ENCODE data around the gene LIPC. TPM values are rescaled to one million over a fixed set of nuclear protein-coding genes. Genes with fewer than 3 reads are reported as not detected.

Gene LIPC
- total RNA-seq (2013; cell fraction: nucleolus; rRNA removed), result 2.2 and 2.5 TPM in 2 replicates
- total RNA-seq (2014; rRNA removed) (0.11 and 0.23 TPM in 2 replicates), total RNA-seq (2014; rRNA removed; fragmentation: Illumina TruSeq; extraction: Trizol) (0.28 and 0.31 TPM in 2 replicates), total RNA-seq (2021) (0.18 TPM in 1 of 2 replicates, not detected in the other), polyA plus RNA-seq (2011; rRNA removed) (0.07 and 0.10 TPM in 2 replicates), polyA plus RNA-seq (2014; fragmentation: Illumina TruSeq; extraction: Trizol) (0.16 TPM in 1 of 2 replicates, not detected in the other), polyA plus RNA-seq (2014; fragmentation: Nextera tagmentation; extraction: Ambion mirVana) (under 1 TPM; 0.06 to 0.09 TPM), polyA plus RNA-seq (2014; rRNA removed) (0.14 and 0.18 TPM in 2 replicates), polyA plus RNA-seq (2016; fragmentation: Nextera tagmentation; extraction: Ambion mirVana) (under 1 TPM in 1 of 2 experiments, not detected in 1; 0.07 TPM), polyA minus RNA-seq (2011; rRNA and poly(A)+ RNA removed) (0.21 TPM in 1 of 2 replicates, not detected in the other), Bru-seq, nascent RNA (percentile 29 among the genes with signal in this experiment), BruChase-seq, experiment 1, labeled RNA remaining after a 6-hour chase (percentile 27 among the genes with signal in this experiment), BruChase-seq, experiment 2, labeled RNA remaining after a 2-hour chase (percentile 24 among the genes with signal in this experiment)
- not detected for polyA plus RNA-seq (2011; ENCODE audit: low read depth)
- polyA plus RNA-seq (2011; cell fraction: cytosol; rRNA removed), result 0.18 and 0.21 TPM in 2 replicates
- 0.15 and 0.34 TPM in 2 replicates for polyA plus RNA-seq (2011; cell fraction: nucleus; rRNA removed)
- 0.15 and 0.24 TPM in 2 replicates for polyA plus RNA-seq (2012)
- polyA minus RNA-seq (2011; cell fraction: cytosol; rRNA and poly(A)+ RNA removed), result not detected in 2 replicates
- 0.60 TPM in 1 of 2 replicates, not detected in the other for polyA minus RNA-seq (2011; cell fraction: nucleus; rRNA and poly(A)+ RNA removed)
- long read RNA-seq, experiment 1, result 0 reads
- long read RNA-seq, experiment 2, partial matches to known transcripts, result 0 of 2 reads
- long read RNA-seq, experiment 2, other reads (novel, unspliced or antisense), result 2 of 2 reads

GRCh38 chr15:58431221-58432149 lies at the start of gene LIPC:
LIPC (plus strand) TSS chr15:58431991; CDS start chr15:58432033, 42 bp downstream.
- RAD21 ChIA-PET (ENCODE audit: unreplicated experiment), result interaction anchor here (0.7 to 1.3 kb wide), 2 partner anchors 10 to 319 kb away, joined by 3 read pairs; no protein-coding TSS in a partner anchor
- no peak within 1 kb of the TSS for H3K9ac ChIP-seq (ENCODE audit: control insufficient read depth, insufficient read depth, low read length)
- H3K4me1 ChIP-seq (ENCODE audit: control insufficient read depth, insufficient read depth, low read length), result no peaks in the 10 kb centered on the region
- no peaks in the 10 kb centered on the region for H3K36me3 ChIP-seq (ENCODE audit: control insufficient read depth in 2 of 2, insufficient read depth in 2 of 2, low read length in 1 of 2)
- no peaks in the 10 kb centered on the region for H3K27me3 ChIP-seq (replicated peaks in 1 of 2; ENCODE audit: control insufficient read depth in 2 of 2, insufficient read depth in 2 of 2, low read length in 1 of 2)
- DNase-seq (ENCODE audit: low read depth, low spot score) (no peak), ATAC-seq (no peak), FAIRE-seq (no peak)
- no peak within 1 kb of the TSS for H3K4me2 ChIP-seq (ENCODE audit: control insufficient read depth, insufficient read depth)
- H4K20me1 ChIP-seq (ENCODE audit: control insufficient read depth, insufficient read depth), result no peaks in the 10 kb centered on the region
- POLR2A ChIA-PET, result no interaction called here
- SMC1A ChIA-PET (ENCODE audit: uncharacterized antibody, unreplicated experiment), result interaction anchor here (1.0 kb wide), 1 partner anchor 27 kb away, joined by 3 read pairs; no protein-coding TSS in a partner anchor
- no peaks in the 10 kb centered on the region for H3K79me2 ChIP-seq (ENCODE audit: control insufficient read depth, insufficient read depth, low read length)
- H3K27ac ChIP-seq (ENCODE audit: control insufficient read depth, insufficient read depth), result no peak within 1 kb of the TSS
- in situ Hi-C loops (cut with MboI) (no loop called here), intact Hi-C loops (cut with micrococcal nuclease; ENCODE audit: unreplicated experiment) (no loop called here)
- H3K9me3 ChIP-seq (replicated peaks; ENCODE audit: control insufficient read depth, insufficient read depth, low read length), result no peaks in the 10 kb centered on the region
- CTCF ChIA-PET, result interaction anchor here (0.6 kb wide), 1 partner anchor 1132 kb away, joined by 3 read pairs; no protein-coding TSS in a partner anchor
- BruUV-seq (replicated peaks), result no TSS peak
- H3K4me3 ChIP-seq, result no peak within 1 kb of the TSS
- 45% methylated on average over 10 of the region's 10 CpGs for WGBS (ENCODE audit: insufficient coverage, insufficient replicate concordance, low lambda C conversion rate, missing lambda C conversion rate)
- H2AFZ ChIP-seq (ENCODE audit: control insufficient read depth, low read depth, low read length), result no peak within 1 kb of the TSS
- TF ChIP-seq NR2F1 (conservative IDR thresholded peaks at IDR 0.05), result 0 out of 2 replicates have a peak, but pooled peaks have one; percentile 23
- TF ChIP-seq CUX1 (IDR thresholded peaks at IDR 0.05; ENCODE audit: insufficient replicate concordance, low read depth, low read length), result no peak
- TF ChIP-seq RCOR1 (conservative IDR thresholded peaks at IDR 0.05; ENCODE audit: low read depth, low read length), result no peak
- TF ChIP-seq SPI1 (IDR thresholded peaks at IDR 0.05; ENCODE audit: borderline replicate concordance, insufficient read depth, low read depth, low read length), result no peak
- no peak for TF ChIP-seq CREB1 (IDR thresholded peaks at IDR 0.05; ENCODE audit: low read depth)

Measured in GM12878 (cell line).